Measurements from ENCODE around the gene ARHGEF38.

Gene ARHGEF38

DNA sequence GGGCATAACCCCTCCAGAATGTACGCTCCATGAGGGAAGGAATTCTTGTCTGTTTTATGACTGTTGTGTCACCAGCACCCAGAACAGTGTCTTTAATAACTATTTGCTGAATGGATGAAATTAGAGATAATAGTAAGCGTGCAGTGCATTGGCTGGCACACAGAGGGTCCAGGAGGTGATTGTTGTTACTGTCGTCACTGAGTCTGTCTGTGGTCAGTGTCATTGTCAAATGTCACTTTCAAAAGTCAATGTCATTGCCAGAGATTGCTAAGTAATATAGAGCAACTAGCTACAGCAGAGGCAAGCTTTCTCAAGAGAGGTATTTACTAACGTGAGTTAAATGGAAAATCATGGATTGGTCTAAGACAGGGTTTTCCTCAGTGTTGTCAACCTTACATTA lies 70.7 kb downstream of the ARHGEF38 start:
- POLR2A ChIA-PET, result no interaction called here
- CTCF ChIA-PET, result interaction anchor here (0.8 to 2.7 kb wide), 8 partner anchors 10 to 43 kb away, joined by 3 to 7 read pairs (median 4); no protein-coding TSS in a partner anchor
- DNase-seq (ENCODE audit: extremely low spot score), result no peak
- TF ChIP-seq, protein P1, sequence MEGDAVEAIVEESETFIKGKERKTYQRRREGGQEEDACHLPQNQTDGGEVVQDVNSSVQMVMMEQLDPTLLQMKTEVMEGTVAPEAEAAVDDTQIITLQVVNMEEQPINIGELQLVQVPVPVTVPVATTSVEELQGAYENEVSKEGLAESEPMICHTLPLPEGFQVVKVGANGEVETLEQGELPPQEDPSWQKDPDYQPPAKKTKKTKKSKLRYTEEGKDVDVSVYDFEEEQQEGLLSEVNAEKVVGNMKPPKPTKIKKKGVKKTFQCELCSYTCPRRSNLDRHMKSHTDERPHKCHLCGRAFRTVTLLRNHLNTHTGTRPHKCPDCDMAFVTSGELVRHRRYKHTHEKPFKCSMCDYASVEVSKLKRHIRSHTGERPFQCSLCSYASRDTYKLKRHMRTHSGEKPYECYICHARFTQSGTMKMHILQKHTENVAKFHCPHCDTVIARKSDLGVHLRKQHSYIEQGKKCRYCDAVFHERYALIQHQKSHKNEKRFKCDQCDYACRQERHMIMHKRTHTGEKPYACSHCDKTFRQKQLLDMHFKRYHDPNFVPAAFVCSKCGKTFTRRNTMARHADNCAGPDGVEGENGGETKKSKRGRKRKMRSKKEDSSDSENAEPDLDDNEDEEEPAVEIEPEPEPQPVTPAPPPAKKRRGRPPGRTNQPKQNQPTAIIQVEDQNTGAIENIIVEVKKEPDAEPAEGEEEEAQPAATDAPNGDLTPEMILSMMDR (IDR thresholded peaks at IDR 0.05; ENCODE audit: control extremely low read depth, extremely low read depth, low read depth, missing control alignments), result no peak

DNA sequence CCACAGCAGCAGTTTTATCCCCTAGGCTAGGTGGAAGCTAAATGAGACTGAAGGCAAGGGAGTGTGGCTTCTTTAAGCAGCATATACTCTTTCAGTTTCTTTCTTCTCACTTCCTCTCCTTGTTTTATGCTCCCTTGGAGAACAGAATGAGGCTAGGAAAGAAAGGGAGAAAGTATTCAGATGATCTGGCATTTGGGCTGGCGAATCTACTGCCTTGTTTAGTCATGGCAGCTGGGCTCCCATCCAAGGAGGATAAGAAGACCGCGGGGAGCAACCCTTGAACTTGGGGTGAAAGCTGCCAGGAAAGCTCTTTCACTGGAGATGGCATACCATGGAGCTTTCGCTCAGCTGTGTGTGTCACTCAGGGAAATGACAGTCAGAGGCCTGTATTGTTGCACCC lies 72.1 kb downstream of the ARHGEF38 start:
- TF ChIP-seq, protein P1 (IDR thresholded peaks at IDR 0.05; ENCODE audit: control extremely low read depth, extremely low read depth, low read depth, missing control alignments), result no peak
- ChIA-PET CTCF (interaction anchor here (1.5 to 2.7 kb wide), 4 partner anchors 11 to 34 kb away, joined by 4 to 7 read pairs (median 5); no protein-coding TSS in a partner anchor), POLR2A (no interaction called here)
- peak; percentile 18 for DNase-seq (ENCODE audit: extremely low spot score)

DNA sequence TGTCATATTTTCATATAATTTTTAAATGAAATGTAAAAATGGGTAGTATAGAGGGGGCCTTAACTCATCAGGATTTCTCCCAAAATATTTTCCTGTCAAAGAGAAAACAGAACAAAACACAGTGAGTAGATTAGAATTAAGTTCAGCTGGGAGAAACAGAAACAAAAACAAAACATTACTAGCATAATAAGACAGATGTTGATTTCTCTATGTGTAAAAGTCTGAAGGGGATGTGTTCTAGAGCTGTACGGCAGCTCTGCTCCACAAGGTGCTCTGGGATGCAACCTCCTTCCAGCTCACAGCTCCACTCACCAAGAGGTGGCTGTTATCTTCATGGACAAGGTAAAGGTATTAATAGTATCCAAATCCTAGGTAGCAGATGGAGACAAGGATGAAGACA lies 72.8 kb downstream of the ARHGEF38 start:
- DNase-seq (ENCODE audit: extremely low spot score), result no peak
- ChIA-PET POLR2A (no interaction called here), CTCF (interaction anchor here (0.9 to 2.7 kb wide), 3 partner anchors 11 to 148 kb away, joined by 3 to 7 read pairs (median 3); no protein-coding TSS in a partner anchor)
- TF ChIP-seq, protein P1 (IDR thresholded peaks at IDR 0.05; ENCODE audit: control extremely low read depth, extremely low read depth, low read depth, missing control alignments), result no peak

DNA sequence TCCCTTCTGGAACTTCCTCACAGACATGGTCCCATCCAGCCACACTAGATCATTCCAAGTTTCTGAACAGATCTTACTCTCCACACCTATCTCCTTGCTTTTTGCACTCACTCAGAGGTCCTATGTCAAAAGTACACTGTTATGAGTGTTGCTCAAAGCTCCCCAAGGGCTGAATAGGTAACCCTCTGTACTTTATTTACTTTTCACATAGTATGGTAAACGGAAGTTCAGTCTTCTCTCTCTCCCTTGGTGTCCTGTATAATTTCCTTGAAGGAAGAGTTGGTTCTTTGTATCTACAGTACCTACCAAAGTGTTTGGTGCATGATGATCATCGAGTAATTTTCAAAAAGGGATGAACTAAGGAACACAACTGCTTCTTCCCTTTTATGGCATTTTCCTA lies 74.4 kb downstream of the ARHGEF38 start:
- TF ChIP-seq, protein P1 (IDR thresholded peaks at IDR 0.05; ENCODE audit: control extremely low read depth, extremely low read depth, low read depth, missing control alignments), result no peak
- CTCF ChIA-PET, result interaction anchor here (0.7 to 1.3 kb wide), 2 partner anchors 19 to 38 kb away, joined by 3 read pairs; no protein-coding TSS in a partner anchor
- POLR2A ChIA-PET, result no interaction called here

DNA sequence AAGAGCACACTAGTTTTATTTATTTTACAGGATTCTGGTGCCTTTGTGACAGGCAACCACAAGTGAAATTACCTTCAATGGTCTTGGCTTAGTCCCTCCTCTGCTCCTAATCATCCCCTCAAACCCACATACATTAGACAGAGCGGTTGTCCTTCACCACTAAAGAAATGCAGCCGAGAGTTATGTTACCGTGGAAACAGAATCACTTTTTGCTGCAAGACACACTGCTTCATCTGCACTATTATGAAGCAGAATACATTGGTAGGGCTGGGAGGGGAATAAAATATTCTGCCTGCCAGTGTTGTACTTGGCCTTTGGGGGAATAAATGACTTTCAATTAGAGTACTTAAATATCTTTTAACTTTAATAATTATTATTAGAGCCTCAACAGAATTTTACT lies 75.2 kb downstream of the ARHGEF38 start:
- no peak for DNase-seq (ENCODE audit: extremely low spot score)
- TF ChIP-seq, protein P1 (IDR thresholded peaks at IDR 0.05; ENCODE audit: control extremely low read depth, extremely low read depth, low read depth, missing control alignments), result no peak
- ChIA-PET CTCF (interaction anchor here (0.7 to 2.1 kb wide), 3 partner anchors 10 to 18 kb away, joined by 3 to 6 read pairs (median 3); no protein-coding TSS in a partner anchor), POLR2A (no interaction called here)

More for the DNA sequence above, 74.4 kb downstream of the ARHGEF38 start:
- no peak for DNase-seq (ENCODE audit: extremely low spot score)

DNA sequence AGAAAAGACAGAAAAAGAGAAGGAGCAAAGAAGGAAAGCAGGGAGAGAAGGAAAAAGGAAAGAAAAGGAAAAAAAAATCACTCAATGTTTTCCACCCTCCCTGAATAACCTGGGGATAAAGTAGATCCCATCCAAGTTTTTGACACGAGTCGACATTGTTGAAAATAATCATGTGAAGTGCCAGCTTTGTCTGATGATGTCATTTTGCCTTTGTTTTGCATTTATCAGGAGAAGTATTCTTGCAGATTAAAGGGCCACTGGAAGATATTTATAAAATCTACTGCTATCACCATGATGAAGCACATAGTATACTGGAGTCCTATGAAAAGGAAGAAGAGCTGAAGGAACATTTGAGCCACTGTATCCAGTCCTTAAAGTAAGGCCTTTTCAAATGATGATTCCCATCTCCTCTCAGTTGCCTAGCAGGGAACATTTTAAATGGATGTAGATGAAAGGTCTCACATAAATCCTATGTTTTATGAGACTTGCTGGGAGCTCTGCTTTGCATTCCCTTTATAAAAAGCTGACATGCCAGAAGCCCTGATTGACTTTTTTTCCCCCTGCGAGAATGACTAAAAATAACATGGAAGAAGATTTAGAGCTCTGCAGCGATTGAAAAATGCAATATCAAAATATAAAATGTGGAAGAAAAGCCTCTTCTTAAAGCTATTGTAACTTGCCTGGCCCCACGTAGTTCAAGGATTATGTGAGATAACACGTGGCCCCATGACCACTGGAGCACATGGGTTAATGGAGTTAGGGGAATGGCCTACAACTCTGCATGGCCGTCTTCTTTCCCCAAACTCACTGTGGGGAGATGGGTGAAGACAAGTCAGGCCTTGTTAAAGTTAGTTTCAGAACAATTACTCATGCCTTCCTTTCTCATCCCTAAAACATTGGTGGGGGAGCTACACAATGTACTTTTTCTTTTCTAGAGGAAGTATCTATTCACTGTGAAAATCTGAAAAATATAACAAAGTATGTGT lies 78.5 kb downstream of the ARHGEF38 start:
- CTCF ChIA-PET, result interaction anchor here (1.1 to 2.5 kb wide), 9 partner anchors 10 to 157 kb away, joined by 3 to 11 read pairs (median 6); partner anchors contain the start of gene PPA2
- no peak for DNase-seq (ENCODE audit: extremely low spot score)
- TF ChIP-seq, protein P1 (IDR thresholded peaks at IDR 0.05; ENCODE audit: control extremely low read depth, extremely low read depth, low read depth, missing control alignments), result no peak
- POLR2A ChIA-PET, result no interaction called here

Measured in GM10248 (cell line).